Measurements from ENCODE around the gene EPHB1. TPM values are rescaled to one million over a fixed set of nuclear protein-coding genes. Genes with fewer than 3 reads are reported as not detected.
A peak's percentile ranks its signal among the peaks of the same experiment; 100 is the strongest.

Gene EPHB1
- total and polyA plus RNA-seq, 9 donors, result 3.5 to 53.4 (median 34.4) TPM

DNA sequence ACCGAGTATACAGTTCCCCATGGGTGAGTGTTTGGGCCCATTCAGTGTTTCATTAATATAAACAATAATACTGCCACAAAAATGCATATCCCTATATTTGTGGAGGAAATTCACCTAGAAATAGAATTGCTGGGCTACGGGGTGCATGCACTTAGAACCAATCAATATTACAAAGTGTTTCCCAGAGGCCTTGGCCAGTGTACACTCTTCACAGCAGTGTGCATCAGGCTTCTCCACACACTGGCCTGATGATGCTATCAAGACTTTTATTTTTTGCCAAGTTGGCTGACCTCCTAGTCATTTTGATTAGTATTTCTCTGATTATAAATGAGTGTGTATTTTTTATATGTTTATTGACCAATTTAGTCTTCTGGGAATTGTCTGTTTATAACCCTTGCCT, 323.7 kb downstream of the EPHB1 start:
- H3K4me1 ChIP-seq (ENCODE audit: control insufficient read depth, insufficient read depth, low read length), result no peaks in the 10 kb centered on the region
- no peak overlapping the region for H3K27ac ChIP-seq (ENCODE audit: low read length)
- no CpG with 5 or more reads among the region's 2 CpGs for WGBS (ENCODE audit: insufficient coverage)
- no peaks in the 10 kb centered on the region for H3K9me3 ChIP-seq (replicated peaks; ENCODE audit: control insufficient read depth, low read depth, low read length)
- no peaks in the 10 kb centered on the region for H3K27me3 ChIP-seq (ENCODE audit: control insufficient read depth, insufficient read depth, low read length)
- H3K4me3 ChIP-seq (ENCODE audit: low read length), result no peak overlapping the region
- DNase-seq, result no peak
- no peaks in the 10 kb centered on the region for H3K36me3 ChIP-seq (ENCODE audit: control insufficient read depth, insufficient read depth, low read length)

DNA sequence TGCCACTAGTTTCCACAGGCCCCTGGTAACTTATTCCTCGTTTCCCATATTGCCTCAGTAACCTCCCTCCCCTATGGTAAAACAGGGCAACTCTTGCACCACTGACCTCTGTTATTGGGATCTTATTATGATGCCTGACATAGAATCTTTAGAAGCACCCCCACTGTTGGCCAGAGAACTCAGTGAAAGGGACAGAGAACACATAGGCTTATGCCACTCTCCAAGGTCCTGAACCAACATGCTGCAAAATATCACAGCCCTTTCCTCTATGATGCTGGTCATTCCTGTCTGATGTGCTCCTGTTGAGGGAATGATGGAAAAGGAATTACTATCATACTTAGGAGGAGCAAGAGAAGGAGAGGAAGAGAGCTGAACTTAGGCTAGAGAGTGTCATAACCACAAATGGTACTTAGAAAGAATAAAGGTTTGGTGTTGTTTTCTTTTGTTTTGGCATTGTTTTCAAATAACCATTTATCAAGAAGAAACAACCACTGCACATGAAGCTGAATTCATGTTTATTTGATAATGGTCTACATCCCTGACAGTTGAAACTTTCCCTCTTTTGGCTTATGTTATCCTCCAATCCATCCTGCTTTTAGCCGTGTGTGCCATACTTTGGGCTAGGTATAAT, 330.2 kb downstream of the EPHB1 start:
- H3K27me3 ChIP-seq (ENCODE audit: control insufficient read depth, insufficient read depth, low read length), result no peaks in the 10 kb centered on the region
- H3K27ac ChIP-seq (ENCODE audit: low read length), result no peak overlapping the region
- 100% methylated on average over 1 of the region's 2 CpGs for WGBS (ENCODE audit: insufficient coverage)
- no peaks in the 10 kb centered on the region for H3K9me3 ChIP-seq (replicated peaks; ENCODE audit: control insufficient read depth, low read depth, low read length)
- peak; percentile 60 for DNase-seq
- no peaks in the 10 kb centered on the region for H3K4me1 ChIP-seq (ENCODE audit: control insufficient read depth, insufficient read depth, low read length)
- no peak overlapping the region for H3K4me3 ChIP-seq (ENCODE audit: low read length)
- H3K36me3 ChIP-seq (ENCODE audit: control insufficient read depth, insufficient read depth, low read length), result no peaks in the 10 kb centered on the region

- H3K9me3 ChIP-seq (replicated peaks; ENCODE audit: control insufficient read depth, low read depth, low read length), result no peaks in the 10 kb centered on the region
- DNase-seq, result no peak
- no peak overlapping the region for H3K27ac ChIP-seq (ENCODE audit: low read length)
- no peaks in the 10 kb centered on the region for H3K27me3 ChIP-seq (ENCODE audit: control insufficient read depth, insufficient read depth, low read length)
- H3K36me3 ChIP-seq (ENCODE audit: control insufficient read depth, insufficient read depth, low read length), result no peaks in the 10 kb centered on the region
- WGBS (ENCODE audit: insufficient coverage), result 60% methylated on average over 3 of the region's 5 CpGs
- no peak overlapping the region for H3K4me3 ChIP-seq (ENCODE audit: low read length)
- H3K4me1 ChIP-seq (ENCODE audit: control insufficient read depth, insufficient read depth, low read length), result no peaks in the 10 kb centered on the region
Observed at GRCh38 chr3:135127946-135128470, 332.9 kb downstream of the EPHB1 start.

- Histone ChIP-seq H3K4me3 (ENCODE audit: low read length) (no peak overlapping the region), H3K27me3 (ENCODE audit: control insufficient read depth, insufficient read depth, low read length) (no peaks in the 10 kb centered on the region), H3K27ac (ENCODE audit: low read length) (no peak overlapping the region), H3K36me3 (ENCODE audit: control insufficient read depth, insufficient read depth, low read length) (no peaks in the 10 kb centered on the region), H3K9me3 (replicated peaks; ENCODE audit: control insufficient read depth, low read depth, low read length) (no peaks in the 10 kb centered on the region), H3K4me1 (ENCODE audit: control insufficient read depth, insufficient read depth, low read length) (no peaks in the 10 kb centered on the region)
- no CpG with 5 or more reads among the region's 3 CpGs for WGBS (ENCODE audit: insufficient coverage)
- no peak for DNase-seq
Observed at GRCh38 chr3:135128818-135129217, 333.8 kb downstream of the EPHB1 start.

- WGBS (ENCODE audit: insufficient coverage), result 75% methylated on average over 6 of the region's 7 CpGs
Observed at GRCh38 chr3:135131290-135131689, 336.2 kb downstream of the EPHB1 start.

DNA sequence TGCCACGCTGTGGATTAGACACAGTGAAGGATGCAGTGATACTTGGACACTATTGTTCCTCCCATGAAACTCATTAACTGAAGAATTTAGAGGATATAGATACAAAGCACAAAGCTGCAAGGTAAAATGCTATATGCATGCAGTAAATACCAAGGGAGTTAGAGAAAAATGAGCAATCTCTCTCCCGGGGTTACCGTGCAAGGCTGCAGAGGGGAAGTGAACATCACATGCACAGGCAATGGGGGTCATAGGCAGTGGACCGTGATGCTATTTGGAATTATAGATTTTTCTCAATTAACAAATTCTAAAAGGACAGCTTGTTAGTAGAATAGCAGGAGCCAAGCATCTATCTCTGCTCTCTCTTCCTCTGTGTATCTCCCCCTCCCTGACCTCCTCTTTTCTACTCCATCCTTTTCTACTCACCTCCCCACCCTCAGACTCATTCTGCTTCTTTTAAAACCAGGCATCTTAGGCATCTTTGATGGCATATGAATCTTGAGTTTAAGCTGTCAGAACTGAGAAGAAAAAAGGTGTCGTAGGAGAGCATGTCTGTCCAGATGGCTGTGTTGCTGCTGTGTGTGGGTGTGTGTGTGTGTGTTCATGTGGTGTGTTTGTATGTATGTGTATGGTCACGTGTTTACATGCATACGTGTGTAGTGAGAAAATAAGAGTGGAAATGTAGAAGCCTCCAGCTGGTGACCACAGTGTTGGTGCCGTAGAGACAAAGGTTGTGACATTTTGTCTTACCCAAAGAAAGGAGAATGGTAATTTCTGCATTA, 339.0 kb downstream of the EPHB1 start:
- Histone ChIP-seq H3K27ac (ENCODE audit: low read length) (no peak overlapping the region), H3K4me3 (ENCODE audit: low read length) (no peak overlapping the region), H3K9me3 (replicated peaks; ENCODE audit: control insufficient read depth, low read depth, low read length) (no peaks in the 10 kb centered on the region), H3K27me3 (ENCODE audit: control insufficient read depth, insufficient read depth, low read length) (no peaks in the 10 kb centered on the region), H3K36me3 (ENCODE audit: control insufficient read depth, insufficient read depth, low read length) (no peaks in the 10 kb centered on the region), H3K4me1 (ENCODE audit: control insufficient read depth, insufficient read depth, low read length) (no peaks in the 10 kb centered on the region)
- DNase-seq, result no peak
- 84% methylated on average over 4 of the region's 8 CpGs for WGBS (ENCODE audit: insufficient coverage)

More at GRCh38 chr3:135131290-135131689, 336.2 kb downstream of the EPHB1 start:
- no peak for DNase-seq
- no peaks in the 10 kb centered on the region for H3K27me3 ChIP-seq (ENCODE audit: control insufficient read depth, insufficient read depth, low read length)
- H3K4me3 ChIP-seq (ENCODE audit: low read length), result no peak overlapping the region
- no peak overlapping the region for H3K27ac ChIP-seq (ENCODE audit: low read length)
- no peaks in the 10 kb centered on the region for H3K36me3 ChIP-seq (ENCODE audit: control insufficient read depth, insufficient read depth, low read length)
- no peaks in the 10 kb centered on the region for H3K4me1 ChIP-seq (ENCODE audit: control insufficient read depth, insufficient read depth, low read length)
- H3K9me3 ChIP-seq (replicated peaks; ENCODE audit: control insufficient read depth, low read depth, low read length), result no peaks in the 10 kb centered on the region

- Histone ChIP-seq H3K9me3 (replicated peaks; ENCODE audit: control insufficient read depth, low read depth, low read length) (no peaks in the 10 kb centered on the region), H3K27me3 (ENCODE audit: control insufficient read depth, insufficient read depth, low read length) (no peaks in the 10 kb centered on the region), H3K27ac (ENCODE audit: low read length) (no peak overlapping the region), H3K4me3 (ENCODE audit: low read length) (no peak overlapping the region), H3K4me1 (ENCODE audit: control insufficient read depth, insufficient read depth, low read length) (no peaks in the 10 kb centered on the region), H3K36me3 (ENCODE audit: control insufficient read depth, insufficient read depth, low read length) (no peaks in the 10 kb centered on the region)
- WGBS (ENCODE audit: insufficient coverage), result 72% methylated on average over 3 of the region's 3 CpGs
- no peak for DNase-seq
Observed at GRCh38 chr3:135134684-135135075, 339.6 kb downstream of the EPHB1 start.

DNA sequence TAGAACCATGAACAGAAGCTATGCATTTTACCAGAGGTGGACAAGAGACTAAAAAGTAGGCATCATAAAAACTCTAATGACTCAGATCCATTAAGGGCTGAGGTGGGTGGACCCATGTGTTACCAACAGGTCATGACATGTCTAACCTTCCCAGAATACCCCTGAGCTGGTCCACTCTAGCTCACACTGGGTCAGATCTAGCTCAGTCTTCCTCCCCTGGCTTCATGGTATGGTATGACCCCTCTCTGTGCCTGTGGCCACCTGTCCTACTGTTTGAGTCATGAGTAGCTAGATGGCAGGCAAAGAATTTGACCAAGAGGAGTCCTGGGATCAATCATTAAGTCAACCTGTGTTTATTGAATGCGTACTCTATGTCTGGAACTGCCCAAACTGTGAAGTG, 340.4 kb downstream of the EPHB1 start:
- no peak for DNase-seq
- WGBS (ENCODE audit: insufficient coverage), result no CpG with 5 or more reads among the region's 1 CpG
- H3K4me1 ChIP-seq (ENCODE audit: control insufficient read depth, insufficient read depth, low read length), result no peaks in the 10 kb centered on the region
- H3K36me3 ChIP-seq (ENCODE audit: control insufficient read depth, insufficient read depth, low read length), result no peaks in the 10 kb centered on the region
- no peaks in the 10 kb centered on the region for H3K27me3 ChIP-seq (ENCODE audit: control insufficient read depth, insufficient read depth, low read length)
- no peak overlapping the region for H3K27ac ChIP-seq (ENCODE audit: low read length)
- no peak overlapping the region for H3K4me3 ChIP-seq (ENCODE audit: low read length)
- no peaks in the 10 kb centered on the region for H3K9me3 ChIP-seq (replicated peaks; ENCODE audit: control insufficient read depth, low read depth, low read length)

GRCh38 chr3:135136361-135137100, 341.5 kb downstream of the EPHB1 start:
- Histone ChIP-seq H3K4me1 (ENCODE audit: control insufficient read depth, insufficient read depth, low read length) (no peaks in the 10 kb centered on the region), H3K4me3 (ENCODE audit: low read length) (no peak overlapping the region), H3K27ac (ENCODE audit: low read length) (no peak overlapping the region), H3K27me3 (ENCODE audit: control insufficient read depth, insufficient read depth, low read length) (no peaks in the 10 kb centered on the region), H3K9me3 (replicated peaks; ENCODE audit: control insufficient read depth, low read depth, low read length) (no peaks in the 10 kb centered on the region), H3K36me3 (ENCODE audit: control insufficient read depth, insufficient read depth, low read length) (no peaks in the 10 kb centered on the region)
- WGBS (ENCODE audit: insufficient coverage), result no CpG with 5 or more reads among the region's 3 CpGs
- DNase-seq, result peak; percentile 7

DNA sequence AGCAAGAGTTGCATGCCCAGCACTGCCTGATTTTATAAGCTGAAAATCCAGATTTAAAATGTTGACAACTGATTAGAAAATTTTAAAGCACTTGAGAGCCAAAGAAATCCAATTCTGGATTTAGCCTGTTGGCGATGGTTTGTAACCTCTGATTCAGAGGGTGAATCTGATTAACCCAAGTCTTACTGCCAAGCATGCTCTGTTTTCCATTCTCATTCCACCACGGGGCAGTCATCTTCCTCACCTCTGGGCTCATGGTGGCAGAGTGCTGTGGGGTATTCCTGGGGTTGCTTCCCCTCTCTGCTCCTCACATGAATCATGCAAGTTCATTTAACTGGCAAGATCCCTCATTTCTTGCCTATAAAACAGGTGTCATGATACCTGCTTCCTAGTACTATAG, 342.2 kb downstream of the EPHB1 start:
- H3K9me3 ChIP-seq (replicated peaks; ENCODE audit: control insufficient read depth, low read depth, low read length), result no peaks in the 10 kb centered on the region
- H3K27ac ChIP-seq (ENCODE audit: low read length), result no peak overlapping the region
- H3K36me3 ChIP-seq (ENCODE audit: control insufficient read depth, insufficient read depth, low read length), result no peaks in the 10 kb centered on the region
- no peak for DNase-seq
- WGBS (ENCODE audit: insufficient coverage), result 86% methylated on average over 1 of the region's 2 CpGs
- H3K4me1 ChIP-seq (ENCODE audit: control insufficient read depth, insufficient read depth, low read length), result no peaks in the 10 kb centered on the region
- no peaks in the 10 kb centered on the region for H3K27me3 ChIP-seq (ENCODE audit: control insufficient read depth, insufficient read depth, low read length)
- H3K4me3 ChIP-seq (ENCODE audit: low read length), result no peak overlapping the region
